Measurements from ENCODE around the gene ICAM4.
A peak's percentile ranks its signal among the peaks of the same experiment; 100 is the strongest.
"Not testable (repeated sequence)": the region's sequence is repeated elsewhere in the genome, so short reads cannot be mapped to it uniquely, and the experiment has no call there.

Gene ICAM4

DNA sequence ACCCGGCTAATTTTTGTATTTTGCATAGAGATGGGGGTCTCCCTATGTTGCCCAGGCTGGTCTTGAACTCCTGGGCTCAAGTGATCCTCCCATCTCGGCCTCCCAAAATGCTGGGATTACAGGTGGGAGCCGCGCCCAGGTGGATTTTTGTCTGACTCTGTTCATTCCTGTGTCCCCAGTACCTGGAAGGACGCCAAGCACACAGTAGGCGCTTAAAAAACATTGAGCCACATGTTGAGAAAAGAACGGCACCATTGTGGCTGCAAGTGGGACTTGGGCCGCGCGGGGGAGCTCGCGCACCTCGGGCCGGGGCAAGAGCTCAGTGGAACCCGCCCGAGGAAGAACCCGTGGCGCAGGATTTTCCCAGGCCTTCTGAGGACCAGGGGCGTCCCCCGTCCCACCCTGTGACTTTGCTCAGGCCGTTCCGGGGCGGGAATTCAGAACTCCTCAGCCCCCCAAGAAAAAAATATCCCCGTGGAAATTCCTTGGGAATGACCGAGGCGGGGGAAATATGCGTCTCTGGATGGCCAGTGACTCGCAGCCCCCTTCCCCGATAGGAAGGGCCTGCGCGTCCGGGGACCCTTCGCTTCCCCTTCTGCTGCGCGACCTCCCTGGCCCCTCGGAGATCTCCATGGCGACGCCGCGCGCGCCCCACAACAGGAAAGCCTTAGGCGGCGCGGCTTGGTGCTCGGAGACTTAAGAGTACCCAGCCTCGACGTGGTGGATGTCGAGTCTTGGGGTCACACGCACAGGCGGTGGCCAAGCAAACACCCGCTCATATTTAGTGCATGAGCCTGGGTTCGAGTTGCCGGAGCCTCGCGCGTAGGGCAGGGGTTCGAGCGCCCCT is 17.2 kb upstream of the ICAM4 start:
- Histone ChIP-seq H3K4me1 (ENCODE audit: control insufficient read depth, insufficient read depth, low read length, poor library complexity, severe bottlenecking) (no peaks in the 10 kb centered on the region), H3K4me3 (ENCODE audit: extremely low read depth, insufficient read depth, low read length, poor library complexity, severe bottlenecking) (peak overlapping the region; percentile 18), H3K36me3 (ENCODE audit: control insufficient read depth, insufficient read depth, low read length) (no peaks in the 10 kb centered on the region), H3K9me3 (ENCODE audit: control insufficient read depth, low read length) (no peaks in the 10 kb centered on the region), H3K27ac (ENCODE audit: low read depth, low read length, severe bottlenecking) (no peak overlapping the region)
- WGBS, 2 experiments (ENCODE audit: insufficient coverage in 2 of 2) = 11% methylated on average over 52 to 57 of the region's 59 CpGs

GRCh38 chr19:10270180-10270615 is 16.6 kb upstream of the ICAM4 start:
- 17 to 22% methylated on average over 20 to 28 of the region's 37 CpGs for WGBS, 2 experiments (ENCODE audit: insufficient coverage in 2 of 2)
- no peaks in the 10 kb centered on the region for H3K4me1 ChIP-seq (ENCODE audit: control insufficient read depth, insufficient read depth, low read length, poor library complexity, severe bottlenecking)
- H3K9me3 ChIP-seq (ENCODE audit: control insufficient read depth, low read length) = no peaks in the 10 kb centered on the region
- no peak overlapping the region for H3K27ac ChIP-seq (ENCODE audit: low read depth, low read length, severe bottlenecking)
- peak overlapping the region; percentile 19 for H3K4me3 ChIP-seq (ENCODE audit: extremely low read depth, insufficient read depth, low read length, poor library complexity, severe bottlenecking)
- no peaks in the 10 kb centered on the region for H3K36me3 ChIP-seq (ENCODE audit: control insufficient read depth, insufficient read depth, low read length)

GRCh38 chr19:10270616-10271394 is 15.9 kb upstream of the ICAM4 start, which contains the start of gene ICAM1:
TSS of gene ICAM1 (plus strand) at chr19:10271120. CDS start at chr19:10271160, 40 bp downstream.
- 5 to 8% methylated on average over 41 to 46 of the region's 51 CpGs for WGBS, 2 experiments (ENCODE audit: insufficient coverage in 2 of 2)
- Histone ChIP-seq H3K27ac (ENCODE audit: low read depth, low read length, severe bottlenecking) (no peak within 1 kb of the TSS), H3K4me3 (ENCODE audit: extremely low read depth, insufficient read depth, low read length, poor library complexity, severe bottlenecking) (peak within 1 kb of the TSS; percentile 19)

DNA sequence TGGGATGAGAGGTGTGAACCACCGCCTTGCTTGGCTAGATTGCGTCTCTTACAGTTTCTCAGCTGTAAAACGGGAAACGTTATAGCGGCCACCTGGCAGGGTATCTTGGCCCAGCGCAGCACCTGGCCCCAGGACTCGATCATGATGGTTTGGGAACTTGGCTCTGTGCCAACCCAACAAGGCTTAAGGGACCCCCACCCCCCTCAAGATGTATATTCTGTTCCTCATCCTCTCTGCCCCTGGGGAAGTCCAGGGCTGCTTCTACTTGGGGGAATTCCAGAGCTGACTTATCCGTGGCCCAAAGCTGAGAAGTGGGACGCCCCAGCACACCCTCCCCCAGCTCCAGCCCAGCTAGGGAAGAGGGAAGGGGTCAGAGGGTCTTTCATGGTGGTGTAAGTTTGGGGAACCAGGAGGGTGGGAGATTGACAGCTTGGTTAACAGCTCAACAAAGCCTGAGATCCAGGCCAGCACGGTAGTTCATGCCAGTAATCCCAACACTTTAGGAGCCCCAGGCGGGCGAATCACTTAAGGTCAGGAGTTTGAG is 15.1 kb upstream of the ICAM4 start:
- H3K27ac ChIP-seq (ENCODE audit: low read depth, low read length, severe bottlenecking) = no peak overlapping the region
- no peaks in the 10 kb centered on the region for H3K9me3 ChIP-seq (ENCODE audit: control insufficient read depth, low read length)
- no peaks in the 10 kb centered on the region for H3K36me3 ChIP-seq (ENCODE audit: control insufficient read depth, insufficient read depth, low read length)
- WGBS, 2 experiments (ENCODE audit: insufficient coverage in 2 of 2) = 73 to 78% methylated on average over 10 to 11 of the region's 12 CpGs
- no peaks in the 10 kb centered on the region for H3K4me1 ChIP-seq (ENCODE audit: control insufficient read depth, insufficient read depth, low read length, poor library complexity, severe bottlenecking)
- H3K4me3 ChIP-seq (ENCODE audit: extremely low read depth, insufficient read depth, low read length, poor library complexity, severe bottlenecking) = no peak overlapping the region

More at GRCh38 chr19:10270616-10271394, 15.9 kb upstream of the ICAM4 start, which contains the start of gene ICAM1:
- Histone ChIP-seq H3K4me1 (ENCODE audit: control insufficient read depth, insufficient read depth, low read length, poor library complexity, severe bottlenecking) (no peaks in the 10 kb centered on the region), H3K9me3 (ENCODE audit: control insufficient read depth, low read length) (no peaks in the 10 kb centered on the region), H3K36me3 (ENCODE audit: control insufficient read depth, insufficient read depth, low read length) (no peaks in the 10 kb centered on the region)

GRCh38 chr19:10274589-10274988 is 12.2 kb upstream of the ICAM4 start:
- Histone ChIP-seq H3K36me3 (ENCODE audit: control insufficient read depth, insufficient read depth, low read length) (no peaks in the 10 kb centered on the region), H3K4me3 (ENCODE audit: extremely low read depth, insufficient read depth, low read length, poor library complexity, severe bottlenecking) (no peak overlapping the region), H3K4me1 (ENCODE audit: control insufficient read depth, insufficient read depth, low read length, poor library complexity, severe bottlenecking) (no peaks in the 10 kb centered on the region), H3K9me3 (ENCODE audit: control insufficient read depth, low read length) (no peaks in the 10 kb centered on the region), H3K27ac (ENCODE audit: low read depth, low read length, severe bottlenecking) (no peak overlapping the region)
- WGBS, 2 experiments (ENCODE audit: insufficient coverage in 2 of 2) = 96 to 99% methylated on average over 10 of the region's 10 CpGs

DNA sequence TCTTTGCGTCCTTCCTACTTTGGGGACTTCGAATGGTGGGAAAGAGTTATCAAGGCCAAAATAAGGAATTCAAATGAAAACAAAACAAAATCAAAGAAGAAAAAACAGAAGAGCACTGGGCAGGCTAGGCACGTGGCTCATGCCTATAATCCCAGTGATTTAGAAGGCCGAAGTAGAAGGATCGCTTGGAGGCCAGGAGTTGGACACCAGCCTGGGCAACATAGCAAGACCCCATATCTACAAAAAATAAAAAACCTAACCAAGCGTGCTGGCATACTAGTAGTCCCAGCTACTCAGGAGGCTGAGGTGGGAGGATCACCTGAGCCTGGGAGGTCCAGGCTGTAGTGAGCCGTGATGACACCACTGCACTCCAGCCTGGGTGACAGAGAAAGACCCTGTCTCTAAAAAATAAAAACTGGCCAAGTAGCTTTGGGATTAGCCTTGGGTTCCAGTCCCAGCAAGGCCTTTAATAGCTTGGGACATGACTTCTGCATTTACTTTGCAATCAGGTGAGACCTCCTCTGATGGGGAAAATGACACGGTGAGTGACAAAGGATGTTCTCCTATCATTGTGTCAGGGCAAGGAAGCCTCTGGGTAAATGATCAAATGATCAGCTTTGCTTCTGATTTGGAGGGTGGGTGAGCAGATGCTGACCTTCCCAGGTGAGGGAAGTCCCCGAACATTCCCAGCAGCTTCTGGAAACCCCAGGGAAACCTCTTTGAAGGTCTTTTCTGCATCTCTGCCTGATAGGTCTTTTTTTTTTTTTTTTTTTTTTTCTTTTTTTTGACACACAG is 8.8 kb upstream of the ICAM4 start:
- no peaks in the 10 kb centered on the region for H3K4me1 ChIP-seq (ENCODE audit: control insufficient read depth, insufficient read depth, low read length, poor library complexity, severe bottlenecking)
- no peak overlapping the region for H3K27ac ChIP-seq (ENCODE audit: low read depth, low read length, severe bottlenecking)
- no peaks in the 10 kb centered on the region for H3K9me3 ChIP-seq (ENCODE audit: control insufficient read depth, low read length)
- H3K4me3 ChIP-seq (ENCODE audit: extremely low read depth, insufficient read depth, low read length, poor library complexity, severe bottlenecking) = no peak overlapping the region
- H3K36me3 ChIP-seq (ENCODE audit: control insufficient read depth, insufficient read depth, low read length) = no peaks in the 10 kb centered on the region
- WGBS, 2 experiments (ENCODE audit: insufficient coverage in 2 of 2) = 87 to 90% methylated on average over 4 to 8 of the region's 9 CpGs

GRCh38 chr19:10278935-10279334 is 7.8 kb upstream of the ICAM4 start:
- no peak overlapping the region for H3K27ac ChIP-seq (ENCODE audit: low read depth, low read length, severe bottlenecking)
- H3K9me3 ChIP-seq (ENCODE audit: control insufficient read depth, low read length) = no peaks in the 10 kb centered on the region
- WGBS, 2 experiments (ENCODE audit: insufficient coverage in 2 of 2) = 92 to 100% methylated on average over 1 of the region's 1 CpG
- no peaks in the 10 kb centered on the region for H3K4me1 ChIP-seq (ENCODE audit: control insufficient read depth, insufficient read depth, low read length, poor library complexity, severe bottlenecking)
- no peak overlapping the region for H3K4me3 ChIP-seq (ENCODE audit: extremely low read depth, insufficient read depth, low read length, poor library complexity, severe bottlenecking)
- no peaks in the 10 kb centered on the region for H3K36me3 ChIP-seq (ENCODE audit: control insufficient read depth, insufficient read depth, low read length)

DNA sequence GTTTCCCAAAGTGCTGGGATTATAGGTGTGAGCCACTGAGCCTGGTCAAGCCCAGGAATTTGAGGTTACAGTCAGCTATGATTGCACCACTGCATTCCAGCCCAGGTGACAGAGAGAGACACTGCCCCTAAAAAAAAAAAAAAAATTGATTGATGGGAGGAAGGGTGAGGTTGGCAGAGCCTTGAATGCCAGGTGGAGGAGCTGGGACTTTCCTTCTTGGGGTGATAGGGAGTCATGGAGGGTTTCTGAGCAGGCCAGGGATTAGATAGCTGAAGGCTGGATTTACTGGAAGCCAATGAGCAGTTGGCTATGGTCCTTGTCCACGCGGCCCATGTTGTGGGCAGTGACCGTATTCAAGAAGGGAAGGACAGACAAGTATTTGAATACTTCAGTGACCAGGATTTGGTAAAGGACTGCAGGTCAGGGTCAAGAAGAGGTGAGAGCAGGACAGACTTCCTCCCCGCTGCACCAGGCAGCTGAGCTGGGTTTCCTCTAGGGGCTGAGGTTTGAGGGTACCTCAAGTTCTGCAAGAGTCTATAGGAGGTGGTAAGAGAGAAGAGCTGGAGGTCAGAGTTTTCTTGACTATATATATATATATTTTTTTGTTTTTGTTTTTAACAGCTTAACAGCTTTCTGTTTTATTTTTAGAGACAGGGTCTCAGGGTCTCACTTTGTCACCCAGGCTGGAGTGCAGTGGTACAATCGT is 6.9 kb upstream of the ICAM4 start:
- Histone ChIP-seq H3K4me1 (ENCODE audit: control insufficient read depth, insufficient read depth, low read length, poor library complexity, severe bottlenecking) (no peaks in the 10 kb centered on the region), H3K36me3 (ENCODE audit: control insufficient read depth, insufficient read depth, low read length) (no peaks in the 10 kb centered on the region), H3K9me3 (ENCODE audit: control insufficient read depth, low read length) (no peaks in the 10 kb centered on the region), H3K4me3 (ENCODE audit: extremely low read depth, insufficient read depth, low read length, poor library complexity, severe bottlenecking) (no peak overlapping the region), H3K27ac (ENCODE audit: low read depth, low read length, severe bottlenecking) (no peak overlapping the region)
- 91 to 94% methylated on average over 4 to 5 of the region's 5 CpGs for WGBS, 2 experiments (ENCODE audit: insufficient coverage in 2 of 2)

- H3K4me3 ChIP-seq (ENCODE audit: extremely low read depth, insufficient read depth, low read length, poor library complexity, severe bottlenecking); H3K27ac ChIP-seq (ENCODE audit: low read depth, low read length, severe bottlenecking); H3K36me3 ChIP-seq (ENCODE audit: control insufficient read depth, insufficient read depth, low read length); H3K9me3 ChIP-seq (ENCODE audit: control insufficient read depth, low read length); H3K4me1 ChIP-seq (ENCODE audit: control insufficient read depth, insufficient read depth, low read length, poor library complexity, severe bottlenecking): not testable (repeated sequence)
- WGBS, 2 experiments (ENCODE audit: insufficient coverage in 2 of 2) = 81 to 98% methylated on average over 4 to 5 of the region's 5 CpGs
Observed at GRCh38 chr19:10282043-10282442, 4.7 kb upstream of the ICAM4 start.

Data from mesodermal cell (in vitro differentiated cells).